ENCODE results near the gene NFIX. TPM values are rescaled to one million over a fixed set of nuclear protein-coding genes. Genes with fewer than 3 reads are reported as not detected.

NFIX gene
- total and polyA plus RNA-seq, 9 of the 15 experiments (the other 6 are each of a cell fraction or from before 2014, with no cell fraction given), result 0.28 to 26.8 (median 5.4) TPM

DNA sequence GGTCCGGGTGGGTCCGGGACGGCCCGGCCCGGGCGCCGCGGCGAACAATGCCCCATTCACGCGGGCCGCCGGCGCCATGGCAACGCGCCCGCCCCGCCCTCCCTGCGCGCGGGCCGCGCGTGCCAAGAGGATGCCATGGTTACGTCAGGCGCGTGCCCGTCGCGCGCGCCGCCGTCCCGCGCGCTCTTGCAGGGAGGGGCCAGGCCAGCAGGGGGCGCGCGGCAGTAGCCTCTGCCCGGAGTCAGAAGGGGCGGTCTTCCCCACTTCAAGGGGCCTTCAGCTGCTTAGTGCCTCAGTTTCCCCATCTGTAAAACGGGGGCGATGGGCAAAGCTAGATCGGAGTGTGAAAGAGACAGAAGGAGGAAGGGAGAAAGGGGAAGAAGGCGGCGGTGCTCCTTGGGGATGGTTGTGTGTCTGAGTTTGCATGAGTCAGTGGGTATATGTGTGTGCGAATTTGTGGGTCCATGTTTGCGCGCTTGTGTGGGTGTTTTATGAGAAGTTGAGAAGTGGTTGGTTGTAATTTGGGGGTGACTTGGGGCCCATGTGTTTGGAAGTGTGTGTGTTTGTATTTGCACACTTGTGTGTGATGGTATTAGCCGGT is 11.6 kb upstream of the NFIX start (continued):
- no peak for TF ChIP-seq MYNN (IDR thresholded peaks at IDR 0.05)
- no peak for TF ChIP-seq MYNN (CRISPR knock-in tag; IDR thresholded peaks at IDR 0.05)
- no peak for TF ChIP-seq SPI1 (IDR thresholded peaks at IDR 0.05; ENCODE audit: borderline replicate concordance, low read depth, low read length)
- no peak for TF ChIP-seq MAFG (tag; conservative IDR thresholded peaks at IDR 0.05)
- no peak for TF ChIP-seq TCF7L2 (IDR thresholded peaks at IDR 0.05; ENCODE audit: low read depth, low read length)
- no peak for TF ChIP-seq FOXK1 (CRISPR knock-in tag; IDR thresholded peaks at IDR 0.05; ENCODE audit: borderline replicate concordance)
- no peak for TF ChIP-seq ZSCAN29 (IDR thresholded peaks at IDR 0.05)
- TF ChIP-seq TGIF2 (CRISPR knock-in tag; IDR thresholded peaks at IDR 0.05), result no peak
- no peak; the same call in 1 of the 2 replicates for TF ChIP-seq LARP7 (IDR thresholded peaks at IDR 0.05)
- no peak for TF ChIP-seq COPS2 (conservative IDR thresholded peaks at IDR 0.05)
- TF ChIP-seq ZNF280A (IDR thresholded peaks at IDR 0.05; ENCODE audit: low read depth, partially characterized antibody), result no peak
- TF ChIP-seq E2F3 (CRISPR knock-in tag; IDR thresholded peaks at IDR 0.05), result peak; percentile 74; the same call in 1 of the 2 replicates
- peak; percentile 39; the same call in 1 of the 2 replicates for TF ChIP-seq RREB1 (CRISPR knock-in tag; IDR thresholded peaks at IDR 0.05)
- TF ChIP-seq, protein P1, sequence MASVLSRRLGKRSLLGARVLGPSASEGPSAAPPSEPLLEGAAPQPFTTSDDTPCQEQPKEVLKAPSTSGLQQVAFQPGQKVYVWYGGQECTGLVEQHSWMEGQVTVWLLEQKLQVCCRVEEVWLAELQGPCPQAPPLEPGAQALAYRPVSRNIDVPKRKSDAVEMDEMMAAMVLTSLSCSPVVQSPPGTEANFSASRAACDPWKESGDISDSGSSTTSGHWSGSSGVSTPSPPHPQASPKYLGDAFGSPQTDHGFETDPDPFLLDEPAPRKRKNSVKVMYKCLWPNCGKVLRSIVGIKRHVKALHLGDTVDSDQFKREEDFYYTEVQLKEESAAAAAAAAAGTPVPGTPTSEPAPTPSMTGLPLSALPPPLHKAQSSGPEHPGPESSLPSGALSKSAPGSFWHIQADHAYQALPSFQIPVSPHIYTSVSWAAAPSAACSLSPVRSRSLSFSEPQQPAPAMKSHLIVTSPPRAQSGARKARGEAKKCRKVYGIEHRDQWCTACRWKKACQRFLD (CRISPR knock-in tag; IDR thresholded peaks at IDR 0.05), result peak; percentile 68; the same call in 1 of the 2 replicates
- no peak for TF ChIP-seq NFXL1 (CRISPR knock-in tag; IDR thresholded peaks at IDR 0.05)
- no peak for TF ChIP-seq ZNF274 (IDR thresholded peaks at IDR 0.05; ENCODE audit: borderline replicate concordance, low read depth, low read length)
- no peak for TF ChIP-seq SIX5 (IDR thresholded peaks at IDR 0.05; ENCODE audit: borderline replicate concordance in 1 of 2, insufficient read depth in 1 of 2, low read depth in 1 of 2, low read length in 2 of 2)
- TF ChIP-seq L3MBTL2 (IDR thresholded peaks at IDR 0.05), result peak; percentile 25; the same call in 1 of the 2 replicates
- TF ChIP-seq, protein P2, sequence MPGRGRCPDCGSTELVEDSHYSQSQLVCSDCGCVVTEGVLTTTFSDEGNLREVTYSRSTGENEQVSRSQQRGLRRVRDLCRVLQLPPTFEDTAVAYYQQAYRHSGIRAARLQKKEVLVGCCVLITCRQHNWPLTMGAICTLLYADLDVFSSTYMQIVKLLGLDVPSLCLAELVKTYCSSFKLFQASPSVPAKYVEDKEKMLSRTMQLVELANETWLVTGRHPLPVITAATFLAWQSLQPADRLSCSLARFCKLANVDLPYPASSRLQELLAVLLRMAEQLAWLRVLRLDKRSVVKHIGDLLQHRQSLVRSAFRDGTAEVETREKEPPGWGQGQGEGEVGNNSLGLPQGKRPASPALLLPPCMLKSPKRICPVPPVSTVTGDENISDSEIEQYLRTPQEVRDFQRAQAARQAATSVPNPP (IDR thresholded peaks at IDR 0.05; ENCODE audit: borderline replicate concordance, insufficient read depth, insufficient read length), result no peak
- no peak for TF ChIP-seq JUNB (CRISPR knock-in tag; conservative IDR thresholded peaks at IDR 0.05)
